ENCODE results near the gene SLC6A11.

DNA sequence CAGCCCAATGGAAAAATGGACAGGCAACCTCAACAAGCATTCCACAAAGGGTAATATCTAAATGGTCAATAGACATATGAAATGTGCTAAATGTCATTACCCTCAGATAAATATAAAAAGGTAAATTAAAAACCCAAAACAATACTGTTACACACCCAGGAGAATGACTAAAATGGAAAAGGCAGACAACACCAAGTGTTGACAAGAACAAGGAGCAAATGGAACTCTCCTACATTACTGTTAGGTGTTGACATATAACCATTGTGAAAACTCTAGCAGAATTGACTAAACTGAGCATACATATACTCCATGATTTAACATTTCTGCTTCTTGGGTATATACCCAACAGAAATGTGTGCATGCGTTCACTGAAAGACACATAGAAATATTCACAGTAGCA, 25.3 kb upstream of the SLC6A11 start:
- TF ChIP-seq POLR2A (IDR thresholded peaks at IDR 0.05), result no peak
- TF ChIP-seq CTCF (IDR thresholded peaks at IDR 0.05 in 4 of 5, conservative IDR thresholded peaks at IDR 0.05 in 1 of 5), result no peak

Measured in gastrocnemius medialis (tissue), 4 donors.